ENCODE results near the gene ARID3B. TPM values are rescaled to one million over a fixed set of nuclear protein-coding genes. Genes with fewer than 3 reads are reported as not detected.
"Not testable (repeated sequence)": the region's sequence is repeated elsewhere in the genome, so short reads cannot be mapped to it uniquely, and the experiment has no call there.

ARID3B gene
- total RNA-seq, 2 donors from 2014 or later: 37.4 to 42.6 TPM

- no peak for DNase-seq
- Mint-ChIP-seq H3K36me3 (ENCODE audit: low read depth) (peaks cover 7% of the 10 kb centered on the region), H3K27ac (peak overlapping the region; percentile 67), H3K27me3 (no peaks in the 10 kb centered on the region), H3K4me3 (no peak overlapping the region), H3K4me1 (peaks cover 6% of the 10 kb centered on the region)
- no peak for ATAC-seq
- H3K9me3 ChIP-seq (ENCODE audit: control insufficient read depth, low read length, poor library complexity, severe bottlenecking): no peaks in the 10 kb centered on the region
Observed at GRCh38 chr15:74589826-74590225, 48.8 kb downstream of the ARID3B start.

DNA sequence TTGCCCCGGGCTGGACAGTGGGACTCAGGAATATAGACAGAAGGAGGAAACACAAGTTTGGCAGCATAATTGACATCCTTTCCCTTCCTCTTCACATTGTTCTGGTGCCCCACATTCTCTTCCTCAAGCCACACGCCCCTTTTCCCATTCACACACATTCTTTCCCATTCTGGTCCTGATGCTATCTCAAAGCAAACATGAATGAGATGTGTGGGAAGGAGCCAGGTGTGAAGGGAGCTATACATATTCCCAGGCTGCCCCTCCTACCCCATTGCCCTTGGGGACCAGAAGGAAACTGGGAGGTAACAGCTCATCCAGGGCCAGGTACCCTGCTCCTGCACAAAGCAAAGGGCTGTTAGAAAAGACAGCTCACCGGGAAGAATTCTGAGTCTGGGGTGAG is 51.2 kb downstream of the ARID3B start:
- no peaks in the 10 kb centered on the region for H3K9me3 ChIP-seq (ENCODE audit: control insufficient read depth, low read length, poor library complexity, severe bottlenecking)
- Mint-ChIP-seq H3K4me1 (peaks cover 3% of the 10 kb centered on the region), H3K27me3 (no peaks in the 10 kb centered on the region), H3K36me3 (ENCODE audit: low read depth) (peaks cover 1% of the 10 kb centered on the region), H3K27ac (no peak overlapping the region), H3K4me3 (no peak overlapping the region)
- ATAC-seq (no peak), DNase-seq (no peak)

- ATAC-seq: no peak
- no peaks in the 10 kb centered on the region for H3K27me3 Mint-ChIP-seq
- no peak overlapping the region for H3K27ac Mint-ChIP-seq
- H3K4me1 Mint-ChIP-seq: peaks cover 6% of the 10 kb centered on the region
- no peaks in the 10 kb centered on the region for H3K36me3 Mint-ChIP-seq (ENCODE audit: low read depth)
- DNase-seq: no peak
- H3K4me3 Mint-ChIP-seq: no peak overlapping the region
- H3K9me3 ChIP-seq (ENCODE audit: control insufficient read depth, low read length, poor library complexity, severe bottlenecking): no peaks in the 10 kb centered on the region
Observed at GRCh38 chr15:74593122-74593521, 52.1 kb downstream of the ARID3B start.

DNA sequence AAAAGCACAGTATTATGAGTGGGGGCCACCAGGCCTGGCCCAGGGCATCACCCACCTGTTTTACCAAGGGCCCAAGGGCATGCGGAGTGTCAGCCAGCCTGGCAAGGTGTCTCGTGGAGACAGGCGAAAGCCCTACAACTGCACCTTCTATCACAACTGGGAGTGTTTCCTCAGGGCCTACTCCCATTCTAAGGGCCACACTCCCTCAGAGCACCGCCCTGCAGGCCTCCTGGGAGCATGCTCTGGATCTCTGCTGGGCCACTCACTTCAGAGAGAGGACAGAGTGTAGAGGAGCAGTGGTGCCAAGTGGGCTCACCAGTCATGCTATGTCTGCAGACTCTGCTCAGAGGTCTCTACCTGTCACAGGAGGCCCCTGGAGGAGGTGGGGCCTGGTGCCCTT is 53.4 kb downstream of the ARID3B start:
- peaks cover 2% of the 10 kb centered on the region for H3K36me3 Mint-ChIP-seq (ENCODE audit: low read depth)

DNA sequence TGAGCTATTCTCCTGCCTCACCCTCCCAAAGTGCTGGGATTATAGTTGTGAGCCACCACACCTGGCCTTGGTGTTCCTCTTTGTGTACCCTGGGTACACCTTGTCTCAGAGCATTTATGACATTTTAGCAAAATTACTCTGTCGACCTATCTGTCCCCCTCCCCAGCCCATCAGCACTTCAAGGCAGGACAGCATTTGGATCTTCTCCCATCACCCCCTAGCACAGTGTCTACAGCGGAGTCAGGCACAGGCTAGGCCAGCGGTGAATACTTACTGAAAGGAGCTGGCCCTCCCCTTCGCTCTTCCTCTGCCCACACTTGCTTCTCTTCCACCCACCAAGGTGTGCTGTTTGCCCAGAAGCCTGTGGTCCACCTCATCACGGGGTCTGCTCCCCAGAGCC is 54.3 kb downstream of the ARID3B start:
- no peaks in the 10 kb centered on the region for H3K9me3 ChIP-seq (ENCODE audit: control insufficient read depth, low read length, poor library complexity, severe bottlenecking)
- ATAC-seq (no peak), DNase-seq (no peak)
- H3K36me3 Mint-ChIP-seq (ENCODE audit: low read depth): peaks cover 2% of the 10 kb centered on the region
- peaks cover 16% of the 10 kb centered on the region for H3K4me1 Mint-ChIP-seq
- H3K4me3 Mint-ChIP-seq: no peak overlapping the region
- no peaks in the 10 kb centered on the region for H3K27me3 Mint-ChIP-seq
- H3K27ac Mint-ChIP-seq: no peak overlapping the region

More for the DNA sequence above, 53.4 kb downstream of the ARID3B start:
- H3K9me3 ChIP-seq (ENCODE audit: control insufficient read depth, low read length, poor library complexity, severe bottlenecking): no peaks in the 10 kb centered on the region
- no peak for DNase-seq
- Mint-ChIP-seq H3K4me1 (peaks cover 16% of the 10 kb centered on the region), H3K27me3 (no peaks in the 10 kb centered on the region), H3K4me3 (no peak overlapping the region), H3K27ac (no peak overlapping the region)
- no peak for ATAC-seq

- not testable (repeated sequence) for H3K27ac Mint-ChIP-seq; H3K36me3 Mint-ChIP-seq (ENCODE audit: low read depth); H3K9me3 ChIP-seq (ENCODE audit: control insufficient read depth, low read length, poor library complexity, severe bottlenecking); H3K27me3 Mint-ChIP-seq; ATAC-seq; DNase-seq; H3K4me3 Mint-ChIP-seq
- peaks cover 16% of the 10 kb centered on the region for H3K4me1 Mint-ChIP-seq
Observed at GRCh38 chr15:74596736-74597135, 55.7 kb downstream of the ARID3B start.

DNA sequence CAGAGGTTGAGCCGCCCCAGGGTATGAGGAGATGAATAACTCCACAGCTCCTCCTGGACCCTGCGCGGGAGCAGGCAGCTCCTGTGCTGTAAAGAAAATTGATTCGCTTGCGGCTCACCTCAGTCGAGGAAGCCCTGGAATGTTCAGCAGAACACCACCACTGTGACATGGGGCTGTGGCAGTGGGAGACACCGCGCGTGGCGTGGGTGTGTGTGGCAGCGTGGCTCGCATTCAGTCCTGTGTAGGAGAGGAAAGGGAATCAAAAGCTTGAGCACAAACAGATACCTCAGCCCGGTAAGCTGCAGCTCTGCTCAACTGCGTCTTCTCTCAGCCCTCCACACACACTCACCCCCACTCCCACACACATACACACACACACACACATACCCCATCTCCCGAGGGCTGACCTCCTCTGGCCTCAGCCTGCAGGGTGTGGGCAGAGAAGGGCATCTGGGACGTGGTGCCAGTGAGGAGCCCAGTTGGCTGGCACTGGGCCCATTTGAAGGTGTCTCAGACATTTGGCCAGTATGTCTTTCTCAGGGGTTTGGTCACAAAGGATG is 56.2 kb downstream of the ARID3B start:
- not testable (repeated sequence) for ATAC-seq; H3K36me3 Mint-ChIP-seq (ENCODE audit: low read depth); H3K4me3 Mint-ChIP-seq; H3K9me3 ChIP-seq (ENCODE audit: control insufficient read depth, low read length, poor library complexity, severe bottlenecking); H3K27me3 Mint-ChIP-seq; DNase-seq
- H3K4me1 Mint-ChIP-seq: peaks cover 16% of the 10 kb centered on the region
- peak overlapping the region; percentile 96 for H3K27ac Mint-ChIP-seq

DNA sequence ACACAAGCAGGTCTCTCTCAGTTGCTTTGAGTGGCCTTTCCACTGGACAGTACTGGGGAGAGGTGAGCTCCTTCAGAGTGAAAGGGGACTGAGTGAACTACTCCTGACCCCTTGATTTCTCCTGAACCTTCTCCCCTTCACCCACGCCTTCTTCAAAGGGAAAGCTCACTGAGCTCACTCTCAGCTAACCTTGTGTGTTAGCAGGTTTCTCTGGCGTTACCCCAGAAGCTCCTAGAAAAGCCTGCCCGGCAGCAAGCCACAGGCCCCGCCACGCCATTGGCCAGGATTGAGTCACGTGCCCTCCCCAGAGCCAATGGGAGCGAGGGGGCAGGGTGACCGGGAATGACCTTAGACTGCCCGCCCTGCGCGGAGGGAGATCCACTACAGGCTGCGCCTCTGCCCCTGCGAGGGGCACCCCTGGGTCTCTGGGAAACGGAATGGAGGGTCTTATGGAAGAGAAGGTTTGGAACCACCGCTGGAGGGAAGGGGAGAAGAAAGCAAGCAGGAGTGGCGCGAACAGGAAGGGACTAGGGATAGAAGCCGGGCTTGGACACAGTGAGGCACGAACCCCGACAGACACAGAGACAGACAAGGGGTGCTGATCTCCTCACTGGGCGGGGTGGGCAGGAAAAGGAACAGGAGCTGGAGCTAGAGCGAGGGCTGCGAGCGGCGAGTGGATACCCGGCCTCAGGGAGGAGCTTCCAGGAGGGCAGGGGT is 57.3 kb downstream of the ARID3B start:
- Mint-ChIP-seq H3K4me1 (peaks cover 16% of the 10 kb centered on the region), H3K27me3 (no peaks in the 10 kb centered on the region), H3K36me3 (ENCODE audit: low read depth) (peaks cover 2% of the 10 kb centered on the region), H3K4me3 (peak overlapping the region; percentile 96), H3K27ac (peak overlapping the region; percentile 96)
- DNase-seq (peak; percentile 77 to 79 (median 78)), ATAC-seq (peak; percentile 98)
- no peaks in the 10 kb centered on the region for H3K9me3 ChIP-seq (ENCODE audit: control insufficient read depth, low read length, poor library complexity, severe bottlenecking)

- Mint-ChIP-seq H3K4me1 (peaks cover 16% of the 10 kb centered on the region), H3K36me3 (ENCODE audit: low read depth) (peaks cover 2% of the 10 kb centered on the region), H3K4me3 (peak overlapping the region; percentile 96), H3K27ac (peak overlapping the region; percentile 34), H3K27me3 (no peaks in the 10 kb centered on the region)
- ATAC-seq: no peak
- no peak for DNase-seq
- no peaks in the 10 kb centered on the region for H3K9me3 ChIP-seq (ENCODE audit: control insufficient read depth, low read length, poor library complexity, severe bottlenecking)
Observed at GRCh38 chr15:74599156-74599555, 58.1 kb downstream of the ARID3B start.

DNA sequence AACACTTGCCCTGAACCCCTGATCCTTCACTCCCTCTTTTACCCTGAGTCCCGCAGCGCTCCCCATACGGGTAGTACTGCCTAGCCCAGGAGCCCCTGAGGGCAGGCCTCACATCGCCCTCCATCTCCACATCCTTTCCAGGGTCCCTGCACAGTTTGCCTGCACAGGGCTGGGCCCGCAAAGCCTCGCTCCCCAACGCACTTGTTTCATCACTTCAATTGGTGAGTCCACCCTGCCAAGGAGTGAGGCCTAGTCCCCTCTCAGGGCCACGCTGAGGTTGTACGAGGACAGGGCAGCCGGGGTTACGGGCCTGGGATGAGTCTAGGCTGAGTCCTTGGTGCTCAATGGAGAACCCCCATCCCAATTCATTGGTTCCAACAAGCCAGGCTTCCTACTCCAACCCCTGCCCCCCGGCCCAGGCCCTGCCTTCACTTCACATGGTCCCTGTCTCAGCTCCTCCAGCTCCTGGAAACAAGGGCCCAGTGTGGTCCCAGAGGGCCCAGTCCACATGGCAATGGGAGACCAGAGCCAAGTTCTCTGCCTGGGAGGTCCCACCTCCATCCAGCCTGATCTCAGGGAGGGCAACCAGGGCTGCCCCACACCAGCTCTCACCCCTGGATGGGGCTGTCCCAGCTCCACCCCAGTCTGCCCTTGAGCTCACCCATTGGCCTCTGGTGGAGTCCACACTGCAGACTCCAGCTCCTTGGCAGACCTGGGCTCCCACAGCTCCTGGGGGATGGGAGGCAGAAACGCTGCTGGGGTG is 62.2 kb downstream of the ARID3B start:
- Mint-ChIP-seq H3K36me3 (ENCODE audit: low read depth) (peaks cover 2% of the 10 kb centered on the region), H3K27ac (no peak overlapping the region), H3K4me1 (peaks cover 11% of the 10 kb centered on the region), H3K4me3 (no peak overlapping the region), H3K27me3 (no peaks in the 10 kb centered on the region)
- no peaks in the 10 kb centered on the region for H3K9me3 ChIP-seq (ENCODE audit: control insufficient read depth, low read length, poor library complexity, severe bottlenecking)
- ATAC-seq: no peak
- DNase-seq: no peak

- H3K27ac Mint-ChIP-seq: no peak overlapping the region
Observed at GRCh38 chr15:74603789-74604705, 63.0 kb downstream of the ARID3B start.

GRCh38 chr15:74604983-74605794 is 64.2 kb downstream of the ARID3B start:
- Mint-ChIP-seq H3K4me3 (no peak overlapping the region), H3K27ac (no peak overlapping the region), H3K27me3 (no peaks in the 10 kb centered on the region), H3K4me1 (peaks cover 2% of the 10 kb centered on the region), H3K36me3 (ENCODE audit: low read depth) (no peaks in the 10 kb centered on the region)
- ATAC-seq (no peak), DNase-seq (no peak)
- H3K9me3 ChIP-seq (ENCODE audit: control insufficient read depth, low read length, poor library complexity, severe bottlenecking): no peaks in the 10 kb centered on the region

More at GRCh38 chr15:74603789-74604705, 63.0 kb downstream of the ARID3B start:
- DNase-seq: no peak
- H3K4me1 Mint-ChIP-seq: peaks cover 5% of the 10 kb centered on the region
- no peak for ATAC-seq
- H3K27me3 Mint-ChIP-seq: no peaks in the 10 kb centered on the region
- H3K36me3 Mint-ChIP-seq (ENCODE audit: low read depth): no peaks in the 10 kb centered on the region
- H3K4me3 Mint-ChIP-seq: no peak overlapping the region
- no peaks in the 10 kb centered on the region for H3K9me3 ChIP-seq (ENCODE audit: control insufficient read depth, low read length, poor library complexity, severe bottlenecking)

All from T-helper 17 cell (primary cell).